Inflammatory macrophage treated with lipopolysaccharide for 4 hours (primary cell): ENCODE measurements around the gene SMYD1.

Experiments
- DNase-seq: peaks from one replicate; pipeline ENCODE4 v3.0.0-alpha.2; 2020

The SMYD1 gene

DNA sequence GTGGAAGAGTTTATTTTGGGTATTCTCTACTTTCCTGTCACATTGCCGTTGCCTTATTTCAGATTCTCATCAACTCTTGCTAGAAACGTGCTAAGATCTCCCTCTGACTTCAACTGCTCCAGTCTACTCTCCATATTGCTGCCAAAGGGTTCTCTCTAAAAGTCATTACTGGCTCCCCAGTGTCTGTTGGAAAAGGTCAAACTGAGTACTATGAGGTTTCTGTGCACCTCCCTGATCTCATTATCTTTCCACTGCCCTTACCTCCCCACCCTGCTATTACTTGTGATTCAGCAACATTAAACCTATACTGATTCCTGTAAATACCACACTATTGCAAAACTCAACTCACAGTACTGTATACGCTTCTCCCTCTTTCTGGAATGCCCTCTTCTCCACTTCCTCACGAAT lies 10.2 kb upstream of the SMYD1 start:
- DNase-seq: no peak

GRCh38 chr2:88058191-88058590 lies 9.4 kb upstream of the SMYD1 start:
- no peak for DNase-seq

DNA sequence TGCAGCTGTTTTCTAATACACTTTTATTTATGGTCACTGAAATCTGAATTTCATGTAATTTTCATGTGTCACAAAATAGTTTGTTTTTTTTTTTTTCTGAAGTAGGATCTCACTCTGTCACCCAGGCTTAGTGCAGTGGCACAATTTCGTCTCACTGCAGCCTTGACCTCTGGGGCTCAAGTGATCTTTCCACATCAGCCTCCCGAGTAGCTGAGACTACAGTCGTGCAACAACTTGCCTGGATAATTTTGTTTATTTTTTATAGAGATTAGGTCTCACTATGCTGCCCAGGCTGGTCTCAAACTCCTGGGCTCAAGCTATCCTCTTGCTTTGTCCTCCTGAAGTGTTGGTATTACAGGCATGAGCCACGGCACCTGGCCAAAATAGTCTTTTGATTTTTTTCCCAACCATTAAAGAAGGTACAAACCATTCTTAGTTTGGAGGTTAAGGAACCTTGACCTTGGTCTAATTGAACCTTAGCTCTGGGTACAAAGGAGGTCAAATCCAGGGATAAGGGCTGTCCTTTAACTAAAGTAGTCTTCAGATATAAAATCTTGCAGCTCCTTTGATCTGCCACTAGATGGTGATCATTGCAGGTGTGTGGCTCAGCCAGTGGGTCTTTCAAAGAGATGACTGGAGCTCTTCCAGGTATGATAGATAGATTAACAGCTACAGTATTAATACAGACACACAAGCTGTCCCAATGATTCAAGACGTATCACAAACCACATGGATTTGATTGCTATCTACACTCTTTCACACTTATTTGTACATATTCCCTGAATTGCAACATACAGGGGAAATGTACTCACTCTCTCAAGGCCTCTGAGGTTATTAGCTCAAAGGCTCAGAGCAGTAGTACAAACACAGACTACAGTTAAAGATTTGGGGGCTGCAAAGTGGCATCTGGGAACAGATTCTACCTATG lies 7.4 kb upstream of the SMYD1 start:
- peak; percentile 35 for DNase-seq

DNA sequence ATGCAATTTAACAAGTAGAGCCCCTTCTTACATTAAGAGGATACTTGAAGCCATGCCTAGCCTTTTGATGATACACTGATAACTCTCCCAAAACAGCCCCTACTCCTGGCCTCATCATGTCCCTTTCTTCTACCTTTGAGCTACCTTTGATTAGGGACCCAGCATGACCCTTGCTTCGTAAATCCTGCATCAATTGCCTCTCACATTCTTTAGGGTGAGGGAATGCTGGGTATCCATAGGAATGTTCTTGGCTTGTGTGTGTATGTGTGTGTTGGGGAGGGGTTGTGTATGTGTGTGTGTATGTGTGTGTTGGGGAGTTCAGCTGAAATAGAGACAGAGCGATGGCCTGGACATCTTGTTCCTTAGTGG lies 6.7 kb upstream of the SMYD1 start:
- no peak for DNase-seq

- no peak for DNase-seq
Measured at GRCh38 chr2:88061295-88061694, 6.3 kb upstream of the SMYD1 start.

- DNase-seq: no peak
Measured at GRCh38 chr2:88066543-88066942, 1.1 kb upstream of the SMYD1 start.

DNA sequence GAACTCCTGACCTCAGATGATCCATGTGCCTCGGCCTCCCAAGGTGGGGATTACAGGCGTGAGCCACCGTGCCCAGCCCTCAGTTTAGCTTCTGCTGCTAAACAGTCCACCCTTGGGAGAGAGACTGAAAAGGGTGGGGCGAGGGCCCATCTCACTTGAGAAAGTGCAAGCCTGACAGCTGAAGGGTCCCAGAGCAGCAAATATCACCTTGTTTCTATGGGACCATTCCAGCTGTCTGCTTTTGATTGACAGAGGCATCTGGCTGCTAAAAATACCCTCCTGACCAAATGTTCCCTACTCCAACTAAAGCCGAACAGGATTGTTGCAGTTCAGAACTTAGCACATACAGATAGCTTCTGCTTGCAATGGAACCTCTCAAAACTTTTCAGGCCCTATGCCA lies 436 bp upstream of the SMYD1 start:
- DNase-seq: no peak

DNA sequence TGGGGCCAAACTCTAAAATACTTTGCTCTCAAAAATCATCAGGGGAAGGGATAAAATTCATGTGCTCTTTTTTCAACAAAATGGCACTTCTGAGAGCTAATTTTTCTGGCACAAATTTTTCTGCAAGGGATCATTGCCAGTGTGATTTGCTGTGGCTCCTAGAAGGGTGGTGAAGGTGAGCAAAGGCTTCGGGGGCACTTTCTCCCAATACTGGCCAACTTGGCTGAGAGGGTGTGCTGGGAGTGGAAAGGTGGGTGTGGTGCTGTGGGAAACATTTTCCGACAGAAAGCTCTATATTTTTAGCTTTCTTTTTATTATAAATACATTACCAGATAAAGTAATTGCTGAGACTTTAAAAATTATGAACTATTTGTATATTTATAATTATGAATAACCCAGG lies 419 bp downstream of the SMYD1 start:
- no peak for DNase-seq

- no peak for DNase-seq
Measured at GRCh38 chr2:88069117-88069516, 1.5 kb downstream of the SMYD1 start.

- DNase-seq: no peak
Measured at GRCh38 chr2:88070055-88070454, 2.4 kb downstream of the SMYD1 start.

- no peak for DNase-seq
Measured at GRCh38 chr2:88071365-88071764, 3.7 kb downstream of the SMYD1 start.

- no peak for DNase-seq
Measured at GRCh38 chr2:88074150-88074549, 6.5 kb downstream of the SMYD1 start.

GRCh38 chr2:88074854-88075292 lies 7.2 kb downstream of the SMYD1 start:
- peak; percentile 63 for DNase-seq

DNA sequence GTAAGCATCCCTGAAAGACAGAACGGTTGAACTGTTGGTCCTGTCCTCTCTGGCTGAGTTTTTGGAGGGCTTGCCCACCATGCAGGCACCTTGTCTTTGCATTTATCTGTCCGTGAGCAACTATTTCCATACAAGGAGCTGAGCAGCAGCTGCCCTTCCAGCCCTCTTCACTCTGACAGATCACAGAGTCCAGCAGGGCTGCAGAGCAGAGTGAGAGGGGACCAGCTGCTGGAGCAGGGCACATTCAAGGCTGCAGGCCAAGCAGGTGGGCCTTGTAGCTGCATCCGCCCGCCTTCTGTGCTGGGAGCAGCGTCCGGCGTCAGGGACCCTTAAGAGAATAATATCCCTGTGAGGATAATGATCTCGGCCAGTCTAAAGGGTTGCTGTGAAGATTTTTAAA lies 9.5 kb downstream of the SMYD1 start:
- DNase-seq: no peak

DNA sequence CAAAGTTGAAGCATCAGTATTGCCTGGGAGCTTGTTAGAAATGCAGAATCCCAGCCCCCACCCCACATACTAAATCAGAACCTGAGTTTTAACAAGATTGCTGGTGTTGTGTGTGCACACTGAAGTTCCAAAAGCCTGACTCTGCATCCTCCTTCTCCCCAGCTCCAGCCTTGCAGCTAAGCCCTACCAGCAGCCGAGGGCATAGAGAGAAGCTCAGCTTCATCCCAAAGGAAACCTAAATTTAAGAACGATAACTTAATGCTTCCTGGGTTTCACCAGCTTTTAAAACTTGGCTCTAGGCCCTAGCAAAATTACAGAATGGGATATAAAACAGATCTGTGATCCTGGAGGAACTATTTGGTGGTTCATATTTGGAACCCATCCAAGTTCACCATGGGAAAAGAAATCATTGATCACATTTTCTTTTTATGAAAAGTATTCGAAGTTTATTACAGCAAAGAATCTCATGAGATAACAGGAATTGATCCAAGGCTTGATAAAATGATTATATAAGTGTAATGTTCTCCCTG lies 11.1 kb downstream of the SMYD1 start:
- no peak for DNase-seq

- DNase-seq: no peak
Measured at GRCh38 chr2:88080545-88080944, 12.9 kb downstream of the SMYD1 start.

DNA sequence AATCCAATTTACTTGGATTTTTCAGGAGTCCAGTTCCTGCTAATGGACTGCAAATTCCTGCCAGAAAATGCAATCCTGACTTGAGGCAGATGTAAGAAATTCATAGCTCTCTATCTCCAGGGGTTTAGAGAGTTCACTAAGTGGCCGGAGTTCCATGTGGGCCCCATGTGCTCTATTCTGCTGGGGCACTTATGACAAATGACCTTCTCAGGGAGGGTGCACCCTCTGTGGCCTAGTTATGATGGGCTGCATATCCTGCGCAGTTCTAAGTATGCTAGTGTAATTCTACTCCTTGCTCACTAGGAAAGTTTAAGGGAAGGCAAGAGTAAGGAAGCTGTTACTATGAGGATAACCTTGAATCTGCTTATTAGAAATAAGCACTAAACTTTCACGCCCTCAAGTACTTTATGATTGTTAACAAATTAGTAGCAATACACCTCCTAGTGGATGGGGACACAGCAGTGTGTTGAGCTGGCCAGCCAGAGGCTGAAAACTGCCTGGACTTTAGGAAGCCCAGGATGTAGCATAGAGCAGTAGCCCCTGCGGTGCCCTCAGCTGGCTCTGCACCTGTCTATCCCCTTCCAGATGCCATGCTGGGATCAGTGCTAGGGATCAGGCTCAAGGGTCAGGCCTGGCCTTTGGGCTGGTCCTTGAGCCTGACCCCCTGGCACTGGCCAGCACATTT lies 14.4 kb downstream of the SMYD1 start:
- no peak for DNase-seq

GRCh38 chr2:88082781-88083180 lies 15.2 kb downstream of the SMYD1 start:
- DNase-seq: no peak

GRCh38 chr2:88085099-88085498 lies 17.5 kb downstream of the SMYD1 start:
- DNase-seq: no peak

- no peak for DNase-seq
Measured at GRCh38 chr2:88085602-88086001, 18.0 kb downstream of the SMYD1 start.

DNA sequence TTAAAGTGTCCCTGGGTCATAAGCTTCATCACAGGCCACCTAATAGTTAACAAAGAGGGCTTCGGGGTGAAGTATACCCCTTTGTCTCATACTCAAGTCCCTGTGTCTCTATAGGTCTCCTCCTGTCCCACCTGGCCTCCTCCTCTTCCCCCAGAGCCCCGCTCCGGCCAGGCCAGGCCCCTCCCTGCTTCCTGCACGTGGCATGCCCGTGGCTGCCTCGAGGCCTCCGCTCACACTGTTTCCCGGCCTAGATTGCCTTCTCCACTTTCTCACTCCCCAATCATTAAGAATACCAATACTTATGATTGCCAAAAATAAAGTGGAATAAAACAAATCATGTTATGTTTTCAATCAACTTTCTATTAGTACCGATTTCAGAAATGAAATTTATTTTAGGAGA lies 18.8 kb downstream of the SMYD1 start:
- no peak for DNase-seq

DNA sequence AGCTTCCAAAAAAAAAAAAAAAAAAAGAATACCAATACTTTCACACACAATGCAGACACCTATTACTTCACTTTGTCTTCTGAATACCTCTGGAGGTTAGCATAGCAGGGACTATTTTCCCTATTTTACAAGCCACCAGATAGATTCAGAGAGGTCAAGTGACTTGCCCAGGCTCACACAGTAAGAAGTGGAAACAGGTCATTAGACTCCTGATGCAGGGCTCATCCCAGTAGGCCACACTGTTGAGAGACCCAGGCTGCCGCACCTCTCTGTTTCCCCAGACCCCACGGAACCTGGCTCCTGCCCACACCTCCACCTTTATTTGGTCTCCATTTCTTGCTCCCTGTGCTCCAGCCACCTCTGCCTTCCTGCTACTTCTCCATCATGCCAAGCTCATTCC lies 19.4 kb downstream of the SMYD1 start:
- no peak for DNase-seq

DNA sequence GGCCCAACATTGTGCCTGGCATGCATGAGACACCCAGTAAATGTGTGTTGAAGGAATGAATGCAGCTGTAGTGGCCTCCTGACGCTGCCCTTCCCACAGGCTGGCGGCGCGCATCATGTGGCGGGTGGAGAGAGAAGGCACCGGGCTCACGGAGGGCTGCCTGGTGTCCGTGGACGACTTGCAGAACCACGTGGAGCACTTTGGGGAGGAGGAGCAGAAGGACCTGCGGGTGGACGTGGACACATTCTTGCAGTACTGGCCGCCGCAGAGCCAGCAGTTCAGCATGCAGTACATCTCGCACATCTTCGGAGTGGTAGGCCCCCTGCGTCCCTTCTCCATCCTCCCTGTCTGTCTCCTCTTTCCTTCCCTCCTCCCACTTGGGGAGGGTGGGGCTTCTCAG lies 20.1 kb downstream of the SMYD1 start:
- DNase-seq: no peak

DNA sequence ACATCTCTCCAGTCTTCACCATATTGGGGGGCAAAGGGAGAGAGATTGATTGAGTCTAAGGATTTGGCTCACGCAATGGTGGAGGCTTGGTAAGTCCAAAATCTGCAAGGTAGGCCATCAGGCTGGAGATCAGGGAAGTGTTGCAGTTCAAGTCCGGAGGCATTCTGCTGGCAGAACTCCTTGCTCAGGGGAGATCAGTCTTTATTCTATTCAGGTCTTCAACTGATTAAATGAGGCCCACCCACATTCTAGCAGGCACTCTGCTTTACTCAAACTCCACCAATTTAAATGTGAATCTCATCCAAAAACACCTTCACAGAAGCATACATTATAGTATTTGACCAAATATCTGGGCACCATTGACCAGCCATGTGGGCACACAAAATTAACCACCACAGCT lies 21.4 kb downstream of the SMYD1 start:
- no peak for DNase-seq
